ENCODE results near the gene RALGAPB.

Gene RALGAPB

GRCh38 chr20:38537176-38537575 is 64.5 kb downstream of the RALGAPB start:
- WGBS (ENCODE audit: insufficient coverage) = no CpG with 5 or more reads among the region's 1 CpG
- no peak for DNase-seq
- Histone ChIP-seq H3K27ac (ENCODE audit: insufficient read depth in 1 of 2, low read depth in 1 of 2, low read length in 2 of 2, poor library complexity in 1 of 2, severe bottlenecking in 2 of 2) (no peak overlapping the region), H3K9me3 (ENCODE audit: control extremely low read depth in 1 of 5, control insufficient read depth in 4 of 5, insufficient read depth in 2 of 5, low read depth in 1 of 5, low read length in 4 of 5) (peaks cover 0 to 2% (median 0%) of the 10 kb centered on the region in 5 experiments), H3K4me1 (ENCODE audit: control extremely low read depth in 1 of 4, control insufficient read depth in 4 of 4, insufficient read depth in 4 of 4, low read length in 3 of 4) (no peaks in the 10 kb centered on the region), H3K27me3 (replicated peaks in 2 of 5; ENCODE audit: control insufficient read depth in 4 of 5, insufficient read depth in 5 of 5, low read length in 4 of 5) (no peaks in the 10 kb centered on the region), H3K36me3 (ENCODE audit: control insufficient read depth in 4 of 4, insufficient read depth in 4 of 4, low read length in 3 of 4) (peaks cover 23 to 85% (median 54%) of the 10 kb centered on the region in 4 experiments), H3K4me3 (ENCODE audit: control insufficient read depth in 1 of 7, extremely low read depth in 1 of 7, insufficient read depth in 4 of 7, low read depth in 2 of 7, low read length in 6 of 7) (no peak overlapping the region)
- ChIA-PET CTCF (no interaction called here), POLR2A (no interaction called here)

- H3K4me1 ChIP-seq (ENCODE audit: control extremely low read depth in 1 of 4, control insufficient read depth in 4 of 4, insufficient read depth in 4 of 4, low read length in 3 of 4) = no peaks in the 10 kb centered on the region
- H3K27me3 ChIP-seq (replicated peaks in 2 of 5; ENCODE audit: control insufficient read depth in 4 of 5, insufficient read depth in 5 of 5, low read length in 4 of 5) = no peaks in the 10 kb centered on the region
- ChIA-PET POLR2A (interaction anchor here (0.6 kb wide), 1 partner anchor 11 kb away, joined by 3 read pairs; no protein-coding TSS in a partner anchor), CTCF (no interaction called here)
- no peak overlapping the region for H3K4me3 ChIP-seq (ENCODE audit: control insufficient read depth in 1 of 7, extremely low read depth in 1 of 7, insufficient read depth in 4 of 7, low read depth in 2 of 7, low read length in 6 of 7)
- WGBS (ENCODE audit: insufficient coverage) = no CpG with 5 or more reads among the region's 2 CpGs
- H3K27ac ChIP-seq (ENCODE audit: insufficient read depth in 1 of 2, low read depth in 1 of 2, low read length in 2 of 2, poor library complexity in 1 of 2, severe bottlenecking in 2 of 2) = no peak overlapping the region
- DNase-seq = no peak
- H3K9me3 ChIP-seq (ENCODE audit: control extremely low read depth in 1 of 5, control insufficient read depth in 4 of 5, insufficient read depth in 2 of 5, low read depth in 1 of 5, low read length in 4 of 5) = peaks cover 0 to 2% (median 0%) of the 10 kb centered on the region in 5 experiments
- H3K36me3 ChIP-seq (ENCODE audit: control insufficient read depth in 4 of 4, insufficient read depth in 4 of 4, low read length in 3 of 4) = peaks cover 27 to 73% (median 54%) of the 10 kb centered on the region in 4 experiments
Measured at GRCh38 chr20:38538789-38539188, 66.1 kb downstream of the RALGAPB start.

- POLR2A ChIA-PET = no interaction called here
- H3K27ac ChIP-seq (ENCODE audit: insufficient read depth in 1 of 2, low read depth in 1 of 2, low read length in 2 of 2, poor library complexity in 1 of 2, severe bottlenecking in 2 of 2) = no peak overlapping the region
- H3K4me3 ChIP-seq (ENCODE audit: control insufficient read depth in 1 of 7, extremely low read depth in 1 of 7, insufficient read depth in 4 of 7, low read depth in 2 of 7, low read length in 6 of 7) = no peak overlapping the region
- no peaks in the 10 kb centered on the region for H3K4me1 ChIP-seq (ENCODE audit: control extremely low read depth in 1 of 4, control insufficient read depth in 4 of 4, insufficient read depth in 4 of 4, low read length in 3 of 4)
- no peak for DNase-seq
- peaks cover 27 to 83% (median 58%) of the 10 kb centered on the region in 4 experiments for H3K36me3 ChIP-seq (ENCODE audit: control insufficient read depth in 4 of 4, insufficient read depth in 4 of 4, low read length in 3 of 4)
- no peaks in the 10 kb centered on the region for H3K9me3 ChIP-seq (ENCODE audit: control extremely low read depth in 1 of 5, control insufficient read depth in 4 of 5, insufficient read depth in 2 of 5, low read depth in 1 of 5, low read length in 4 of 5)
- H3K27me3 ChIP-seq (replicated peaks in 2 of 5; ENCODE audit: control insufficient read depth in 4 of 5, insufficient read depth in 5 of 5, low read length in 4 of 5) = no peaks in the 10 kb centered on the region
- CTCF ChIA-PET = no interaction called here
- WGBS (ENCODE audit: insufficient coverage) = 93% methylated on average over 6 of the region's 7 CpGs
Measured at GRCh38 chr20:38543014-38543906, 70.6 kb downstream of the RALGAPB start.

GRCh38 chr20:38545771-38546170 is 73.1 kb downstream of the RALGAPB start:
- no peaks in the 10 kb centered on the region for H3K9me3 ChIP-seq (ENCODE audit: control extremely low read depth in 1 of 5, control insufficient read depth in 4 of 5, insufficient read depth in 2 of 5, low read depth in 1 of 5, low read length in 4 of 5)
- H3K4me1 ChIP-seq (ENCODE audit: control extremely low read depth in 1 of 4, control insufficient read depth in 4 of 4, insufficient read depth in 4 of 4, low read length in 3 of 4) = no peaks in the 10 kb centered on the region
- H3K4me3 ChIP-seq (ENCODE audit: control insufficient read depth in 1 of 7, extremely low read depth in 1 of 7, insufficient read depth in 4 of 7, low read depth in 2 of 7, low read length in 6 of 7) = no peak overlapping the region
- H3K27ac ChIP-seq (ENCODE audit: insufficient read depth in 1 of 2, low read depth in 1 of 2, low read length in 2 of 2, poor library complexity in 1 of 2, severe bottlenecking in 2 of 2) = no peak overlapping the region
- H3K27me3 ChIP-seq (replicated peaks in 2 of 5; ENCODE audit: control insufficient read depth in 4 of 5, insufficient read depth in 5 of 5, low read length in 4 of 5) = no peaks in the 10 kb centered on the region
- WGBS (ENCODE audit: insufficient coverage) = 100% methylated on average over 1 of the region's 2 CpGs
- no peak for DNase-seq
- POLR2A ChIA-PET = no interaction called here
- CTCF ChIA-PET = no interaction called here
- H3K36me3 ChIP-seq (ENCODE audit: control insufficient read depth in 4 of 4, insufficient read depth in 4 of 4, low read length in 3 of 4) = peaks cover 30 to 73% (median 56%) of the 10 kb centered on the region in 4 experiments

- POLR2A ChIA-PET = no interaction called here
- no CpG with 5 or more reads among the region's 3 CpGs for WGBS (ENCODE audit: insufficient coverage)
Measured at GRCh38 chr20:38547288-38548085, 74.8 kb downstream of the RALGAPB start.

GRCh38 chr20:38548356-38549083 is 75.9 kb downstream of the RALGAPB start:
- no peak overlapping the region for H3K27ac ChIP-seq (ENCODE audit: insufficient read depth in 1 of 2, low read depth in 1 of 2, low read length in 2 of 2, poor library complexity in 1 of 2, severe bottlenecking in 2 of 2)
- peaks cover 37 to 84% (median 55%) of the 10 kb centered on the region in 4 experiments for H3K36me3 ChIP-seq (ENCODE audit: control insufficient read depth in 4 of 4, insufficient read depth in 4 of 4, low read length in 3 of 4)
- no peak overlapping the region for H3K4me3 ChIP-seq (ENCODE audit: control insufficient read depth in 1 of 7, extremely low read depth in 1 of 7, insufficient read depth in 4 of 7, low read depth in 2 of 7, low read length in 6 of 7)
- no peaks in the 10 kb centered on the region for H3K9me3 ChIP-seq (ENCODE audit: control extremely low read depth in 1 of 5, control insufficient read depth in 4 of 5, insufficient read depth in 2 of 5, low read depth in 1 of 5, low read length in 4 of 5)
- CTCF ChIA-PET = no interaction called here
- no CpG with 5 or more reads among the region's 3 CpGs for WGBS (ENCODE audit: insufficient coverage)
- H3K4me1 ChIP-seq (ENCODE audit: control extremely low read depth in 1 of 4, control insufficient read depth in 4 of 4, insufficient read depth in 4 of 4, low read length in 3 of 4) = no peaks in the 10 kb centered on the region
- POLR2A ChIA-PET = no interaction called here
- DNase-seq = no peak
- no peaks in the 10 kb centered on the region for H3K27me3 ChIP-seq (replicated peaks in 2 of 5; ENCODE audit: control insufficient read depth in 4 of 5, insufficient read depth in 5 of 5, low read length in 4 of 5)

More at GRCh38 chr20:38547288-38548085, 74.8 kb downstream of the RALGAPB start:
- DNase-seq = no peak
- Histone ChIP-seq H3K4me3 (ENCODE audit: control insufficient read depth in 1 of 7, extremely low read depth in 1 of 7, insufficient read depth in 4 of 7, low read depth in 2 of 7, low read length in 6 of 7) (no peak overlapping the region), H3K27me3 (replicated peaks in 2 of 5; ENCODE audit: control insufficient read depth in 4 of 5, insufficient read depth in 5 of 5, low read length in 4 of 5) (no peaks in the 10 kb centered on the region), H3K9me3 (ENCODE audit: control extremely low read depth in 1 of 5, control insufficient read depth in 4 of 5, insufficient read depth in 2 of 5, low read depth in 1 of 5, low read length in 4 of 5) (no peaks in the 10 kb centered on the region), H3K36me3 (ENCODE audit: control insufficient read depth in 4 of 4, insufficient read depth in 4 of 4, low read length in 3 of 4) (peaks cover 31 to 73% (median 55%) of the 10 kb centered on the region in 4 experiments), H3K4me1 (ENCODE audit: control extremely low read depth in 1 of 4, control insufficient read depth in 4 of 4, insufficient read depth in 4 of 4, low read length in 3 of 4) (no peaks in the 10 kb centered on the region), H3K27ac (ENCODE audit: insufficient read depth in 1 of 2, low read depth in 1 of 2, low read length in 2 of 2, poor library complexity in 1 of 2, severe bottlenecking in 2 of 2) (no peak overlapping the region)
- CTCF ChIA-PET = no interaction called here

Data from common myeloid progenitor, CD34-positive (primary cell).